Jurkat, Clone E6-1 (cell line): ENCODE measurements around the gene PC.

Experiments
- DNase-seq: peaks from one replicate; pipeline ENCODE4 v3.0.0-alpha.2; 2011; ENCODE audit warnings: low read depth, low spot score
- H3K4me3 ChIP-seq: 2 replicates; pipeline ENCODE4 v1.5.1; 2011; ENCODE audit warnings: mild to moderate bottlenecking, low read length, control low read depth, moderate library complexity

The PC gene

DNA sequence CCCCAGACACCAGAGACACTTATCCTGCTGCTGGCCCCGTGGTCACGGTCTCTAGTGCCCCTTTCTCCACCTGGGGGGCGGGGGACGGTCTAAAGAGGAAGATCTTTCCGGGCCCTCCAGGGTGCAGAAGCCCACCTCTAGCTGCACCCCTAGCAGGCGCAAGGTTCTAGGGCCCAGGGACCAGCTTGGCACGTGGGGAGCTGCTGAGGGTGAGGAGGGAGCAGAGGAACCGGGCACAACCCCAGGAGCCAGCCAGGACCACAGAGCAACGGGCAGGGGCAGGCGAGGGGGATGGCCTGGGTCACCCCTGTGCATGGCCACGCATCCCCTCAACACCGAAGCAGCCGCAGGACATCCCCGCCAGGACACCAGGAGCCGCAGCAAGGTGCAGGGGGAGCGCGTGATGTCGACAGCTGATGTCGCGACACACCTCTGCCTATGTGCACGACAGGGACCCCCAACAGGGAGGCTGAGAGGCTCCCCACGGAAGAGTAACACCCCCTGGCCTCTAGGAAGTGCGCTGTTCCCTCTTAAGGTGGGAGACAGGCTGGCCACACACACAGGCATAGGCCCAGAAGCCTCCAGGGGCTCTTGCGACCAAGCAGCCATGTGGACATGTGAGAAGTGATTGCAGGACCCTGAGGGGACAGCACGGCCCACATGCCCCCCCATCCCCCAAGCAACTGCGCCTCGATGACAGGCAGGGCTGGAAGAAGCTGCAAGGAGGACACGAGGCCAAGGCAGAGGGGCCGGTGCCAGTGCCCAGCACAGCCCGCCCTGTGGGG is 96.2 kb downstream of the PC start:
- no peak overlapping the region for H3K4me3 ChIP-seq
- no peak for DNase-seq

DNA sequence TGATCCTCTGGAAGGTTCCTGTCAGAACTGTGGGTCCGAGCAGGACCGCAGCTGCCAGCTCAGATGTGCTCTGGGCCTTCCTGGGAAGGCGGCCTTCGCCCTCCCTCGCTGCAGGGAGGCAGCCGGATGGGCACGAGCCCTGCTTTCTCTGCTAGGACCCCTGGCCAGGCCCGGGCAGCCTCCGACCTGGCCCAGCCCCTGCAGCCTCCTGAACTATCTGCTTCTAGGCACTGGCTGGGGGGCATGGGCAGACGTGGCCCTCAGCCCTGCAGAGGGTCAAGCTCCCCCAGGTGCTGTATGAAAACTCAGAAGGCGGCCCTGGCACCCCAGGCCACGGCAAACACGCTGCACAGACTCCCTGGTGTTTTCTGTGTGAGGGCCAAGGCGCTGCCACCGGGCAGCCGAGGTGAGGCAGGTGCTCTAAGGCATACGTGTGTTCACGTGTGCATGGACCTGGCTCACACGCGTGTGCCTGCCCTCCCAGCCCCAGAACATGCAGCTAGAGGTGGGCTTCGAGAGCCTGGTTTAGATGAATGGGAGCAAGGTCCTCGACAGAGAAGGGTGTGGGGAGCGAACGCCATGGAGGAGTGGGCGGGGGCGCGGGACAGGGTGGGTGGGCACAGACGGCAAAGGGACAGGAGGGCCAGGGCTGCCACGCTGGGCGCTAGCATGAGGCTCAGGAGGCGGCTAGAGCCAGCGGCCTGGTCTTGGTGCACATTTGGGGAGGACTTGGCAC is 97.0 kb downstream of the PC start:
- H3K4me3 ChIP-seq = no peak overlapping the region
- no peak for DNase-seq

- H3K4me3 ChIP-seq = no peak overlapping the region
- no peak for DNase-seq
Observed at GRCh38 chr11:66860449-66860831, 97.7 kb downstream of the PC start.

GRCh38 chr11:66859686-66860448 is 98.3 kb downstream of the PC start:
- no peak for DNase-seq
- no peak overlapping the region for H3K4me3 ChIP-seq

DNA sequence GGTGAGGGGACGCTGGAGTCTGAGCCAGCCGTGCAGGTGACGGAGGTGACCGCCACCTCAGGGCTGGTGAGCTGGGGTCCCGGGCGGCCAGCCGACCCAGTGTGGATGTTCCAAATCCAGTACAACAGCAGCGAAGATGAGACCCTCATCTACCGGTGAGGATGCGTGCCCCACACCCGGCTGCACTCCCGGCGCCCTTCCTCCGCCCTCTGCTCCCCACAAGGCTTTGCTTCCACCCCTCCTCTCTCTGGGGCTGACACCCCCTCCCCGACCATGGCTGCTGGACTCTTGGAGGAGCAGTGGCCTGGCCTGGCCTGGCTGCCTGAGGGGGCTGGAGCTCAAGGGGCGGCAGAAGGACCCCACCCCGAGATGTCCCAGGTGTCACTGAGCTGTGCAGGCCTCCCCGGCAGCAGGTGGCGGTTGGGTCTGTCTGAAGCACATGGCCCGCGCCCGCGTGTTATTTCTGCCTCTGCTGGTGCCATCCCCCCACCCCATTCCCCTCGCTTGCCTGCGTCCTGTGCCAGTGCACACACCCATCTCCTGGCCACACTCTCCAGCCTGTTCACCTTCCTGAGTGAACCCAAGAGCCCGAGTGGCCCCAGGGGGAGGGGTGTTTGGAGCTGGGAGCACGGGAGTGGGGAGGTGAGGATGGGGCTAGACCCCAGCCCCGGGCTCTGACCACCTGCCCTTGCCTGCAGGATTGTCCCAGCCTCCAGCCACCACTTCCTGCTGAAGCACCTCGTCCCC is 99.1 kb downstream of the PC start:
- DNase-seq = no peak
- no peak overlapping the region for H3K4me3 ChIP-seq

- no peak overlapping the region for H3K4me3 ChIP-seq
- no peak for DNase-seq
Observed at GRCh38 chr11:66858186-66858938, 99.8 kb downstream of the PC start.

GRCh38 chr11:66857927-66858185 is 100.3 kb downstream of the PC start:
- H3K4me3 ChIP-seq = peak overlapping the region; percentile 73
- no peak for DNase-seq

GRCh38 chr11:66857234-66857926 is 100.8 kb downstream of the PC start:
- no peak for DNase-seq

DNA sequence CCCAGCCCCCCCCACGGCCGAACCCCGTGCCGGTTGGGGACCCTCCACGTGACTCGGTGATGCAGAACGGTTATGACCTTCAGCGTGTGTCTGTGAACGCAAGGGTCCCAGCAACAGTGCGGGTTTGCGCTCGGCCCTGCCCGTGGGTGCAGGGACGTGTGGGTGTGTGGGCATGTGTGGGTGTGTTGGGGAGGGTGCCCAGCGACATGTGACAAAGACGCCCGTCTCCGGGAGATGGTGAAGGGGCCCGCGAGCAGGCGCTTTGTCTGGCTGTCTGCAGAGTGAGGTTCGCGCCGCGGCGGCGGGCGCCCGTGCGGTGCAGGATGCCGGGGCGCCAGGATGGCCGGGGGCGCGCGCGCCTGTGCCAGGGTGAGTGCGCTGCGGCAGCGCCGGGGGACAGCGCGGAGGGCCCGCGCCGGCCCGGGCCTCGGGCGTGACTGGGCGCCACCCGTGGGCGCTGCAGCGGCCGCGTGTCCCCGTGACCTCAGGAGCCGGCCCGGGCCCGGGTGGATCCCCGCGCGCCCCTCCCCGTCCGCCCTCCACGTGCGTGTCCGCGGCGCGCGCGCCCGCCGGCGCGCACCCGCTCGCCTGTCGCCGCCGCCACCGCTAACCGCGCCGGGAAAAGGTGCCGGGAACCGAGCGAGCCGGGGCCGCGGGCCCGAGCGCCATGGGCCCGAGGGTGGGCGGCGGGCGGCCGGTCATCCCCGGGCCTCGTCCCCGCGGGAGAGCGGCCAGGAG is 101.5 kb downstream of the PC start, which contains the start of gene LRFN4:
Gene LRFN4, plus strand, starts transcription at position 569 of the 738 bp plus-strand sequence. CDS start 681 bp downstream, outside the sequence.
- peak within 1 kb of the TSS; percentile 73 for H3K4me3 ChIP-seq
- DNase-seq = no peak

More at GRCh38 chr11:66857234-66857926, 100.8 kb downstream of the PC start:
- H3K4me3 ChIP-seq = peak overlapping the region; percentile 73

DNA sequence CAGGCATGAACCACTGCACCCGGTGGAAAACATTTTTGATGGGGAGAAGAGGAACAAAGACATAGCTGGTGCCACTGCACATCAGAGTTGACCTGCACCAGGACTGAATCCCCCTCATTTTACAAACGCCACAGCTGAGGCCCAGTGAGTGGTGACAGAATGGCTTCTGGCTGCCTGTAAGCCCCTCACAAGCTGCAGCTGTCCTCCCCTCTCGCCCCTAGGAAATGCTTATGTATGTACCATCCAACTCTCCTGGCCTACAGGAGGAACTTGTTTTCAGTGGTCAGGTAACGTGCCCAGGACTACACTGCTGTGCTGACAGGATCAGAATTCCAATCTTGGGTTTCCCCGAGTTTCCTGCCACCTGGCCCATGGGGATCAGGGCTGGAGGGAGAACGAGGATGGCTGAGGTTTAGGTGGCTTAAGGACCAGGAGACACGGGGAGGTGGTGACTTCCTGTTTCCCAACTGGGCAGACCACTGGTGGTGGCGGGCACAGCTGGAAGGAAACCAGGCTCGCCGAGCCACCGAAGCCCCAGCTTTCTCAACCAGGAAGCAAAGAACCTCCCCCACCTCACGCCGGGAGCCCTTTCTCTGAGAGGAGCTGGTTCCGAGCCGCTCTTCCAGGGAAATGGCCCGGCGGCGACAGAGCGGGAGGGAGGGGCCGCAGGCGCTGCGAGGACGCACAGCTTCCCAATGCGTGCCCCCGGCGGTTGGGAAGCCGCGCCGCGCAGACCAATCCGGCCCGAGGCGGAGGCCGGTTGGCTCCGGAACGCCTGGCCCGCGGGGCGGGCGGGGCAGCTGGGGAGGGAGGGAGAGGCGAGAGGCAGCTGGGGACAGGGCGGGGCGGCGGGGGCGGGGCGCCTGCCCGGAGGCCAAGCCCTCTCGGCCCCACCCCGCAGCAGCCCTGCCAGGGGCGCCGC is 102.3 kb downstream of the PC start:
- peak overlapping the region; percentile 73 for H3K4me3 ChIP-seq
- DNase-seq = peak; percentile 72

- H3K4me3 ChIP-seq = no peak overlapping the region
- DNase-seq = no peak
Observed at GRCh38 chr11:66854729-66855211, 103.4 kb downstream of the PC start.

- H3K4me3 ChIP-seq = no peak overlapping the region
- DNase-seq = no peak
Observed at GRCh38 chr11:66854231-66854661, 103.9 kb downstream of the PC start.

- DNase-seq = no peak
- H3K4me3 ChIP-seq = no peak overlapping the region
Observed at GRCh38 chr11:66853242-66854229, 104.6 kb downstream of the PC start.

DNA sequence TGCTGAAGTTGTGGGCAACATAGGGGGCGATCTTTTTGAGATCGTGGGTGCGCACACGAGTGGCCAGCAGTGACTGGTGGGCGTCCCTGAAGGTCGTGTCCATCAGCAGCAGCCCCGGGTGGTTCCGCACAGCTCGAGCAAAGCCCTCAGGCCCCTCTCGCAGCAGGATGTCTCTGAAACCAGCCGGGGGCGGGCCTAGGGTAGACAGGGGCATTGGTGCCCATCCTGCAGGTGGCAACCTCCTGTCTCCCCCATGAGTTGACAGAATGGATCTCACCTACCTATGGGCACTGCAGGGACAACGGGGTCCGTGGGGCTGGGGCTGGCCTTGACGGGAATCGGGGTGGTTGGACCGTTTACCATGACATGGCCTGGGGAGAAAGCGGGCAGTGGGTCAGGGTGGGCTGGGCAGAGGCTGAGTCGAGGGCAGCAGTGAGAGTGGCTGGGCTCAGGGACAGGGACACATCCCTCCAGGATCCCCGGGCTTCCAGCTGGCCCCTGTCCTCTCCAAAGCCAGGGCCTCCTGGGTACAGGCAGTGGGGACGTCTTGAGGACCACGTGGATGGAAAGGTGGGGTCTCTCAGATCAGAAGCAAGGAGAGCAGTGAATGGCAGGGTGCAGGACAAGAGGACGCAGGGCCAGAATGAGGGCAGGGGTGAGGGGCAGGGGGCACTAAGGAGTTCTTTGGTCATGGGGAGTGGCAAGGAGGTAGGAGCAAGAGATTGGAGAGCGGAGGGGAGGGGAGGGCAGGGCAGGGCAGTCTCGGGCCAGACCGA is 105.5 kb downstream of the PC start:
- no peak overlapping the region for H3K4me3 ChIP-seq
- DNase-seq = no peak
